H1 (cell line): ENCODE data around the gene DKK1. TPM values are rescaled to one million over a fixed set of nuclear protein-coding genes. Genes with fewer than 3 reads are reported as not detected.

Experiments
- CTCF ChIA-PET: fragments of 300-600 bp; sonication (Branson Sonifier 250); formaldehyde crosslinking; loops from one replicate; lab custom pipeline; 2021; ENCODE audit not compliant: partially characterized antibody; lab: Charles Lee
- POLR2A ChIA-PET: fragments of 300-600 bp; sonication (Branson Sonifier 250); formaldehyde crosslinking; loops from one replicate; lab custom pipeline; 2021; ENCODE audit warnings: inconsistent platforms; ENCODE audit not compliant: partially characterized antibody; lab: Charles Lee
- DNase-seq, 2 experiments: peaks; one replicate each; pipeline versions ENCODE4 v3.0.0 to v3.0.0-alpha.2; 2010 to 2022; ENCODE audit warnings: low spot score in 2 of 2, low read depth in 1 of 2, mixed read lengths in 1 of 2
- FAIRE-seq: peaks from 2 replicates; lab custom pipeline; 2011; peaks lifted over from hg19 to GRCh38; lab: Jason Lieb, UNC
- H2AFZ ChIP-seq: 2 replicates; pipeline ENCODE4 v1.8.1; 2012; ENCODE audit warnings: low read length, inconsistent platforms
- H2AK5ac ChIP-seq: 2 replicates; pipeline ENCODE4 v1.6.1; 2013; ENCODE audit warnings: low read depth, low read length
- H2BK120ac ChIP-seq: replicated peaks from 2 replicates; pipeline ENCODE3; 2013; ENCODE audit warnings: low read depth, low read length, inconsistent platforms
- H2BK12ac ChIP-seq: 2 replicates; pipeline ENCODE4 v1.6.1; 2013; ENCODE audit warnings: low read depth, low read length
- H2BK15ac ChIP-seq: 2 replicates; pipeline ENCODE4 v1.6.1; 2013; ENCODE audit warnings: low read length
- H2BK20ac ChIP-seq: 2 replicates; pipeline ENCODE4 v1.6.1; 2013; ENCODE audit warnings: low read length
- H2BK5ac ChIP-seq: 2 replicates; pipeline ENCODE4 v1.6.1; 2013; ENCODE audit warnings: low read depth, low read length
- H3K14ac ChIP-seq: 2 replicates; pipeline ENCODE4 v1.6.1; 2013; ENCODE audit warnings: inconsistent platforms; ENCODE audit not compliant: insufficient read length
- H3K18ac ChIP-seq: 2 replicates; pipeline ENCODE4 v1.6.1; 2013; ENCODE audit warnings: low read length; ENCODE audit errors: extremely low read depth
- H3K23ac ChIP-seq: 2 replicates; pipeline ENCODE4 v1.6.1; 2013; ENCODE audit warnings: inconsistent platforms; ENCODE audit not compliant: insufficient read length
- H3K23me2 ChIP-seq: 2 replicates; pipeline ENCODE4 v1.6.1; 2013; ENCODE audit warnings: low read depth, low read length
- H3K27ac ChIP-seq: 2 replicates; pipeline ENCODE4 v1.6.1; 2011; ENCODE audit warnings: low read depth, low read length, inconsistent platforms
- H3K27me3 ChIP-seq, 4 experiments: replicated peaks in 1 of 4; 1 replicate in 1 of 4; 2 replicates in 3 of 4; pipeline versions ENCODE4 v1.6.1 to v1.8.1; 2011 to 2013; ENCODE audit warnings: low read length in 3 of 4, mild to moderate bottlenecking in 3 of 4, inconsistent platforms in 2 of 4, mixed read lengths in 2 of 4, moderate library complexity in 1 of 4; ENCODE audit not compliant: control insufficient read depth in 3 of 4, insufficient read depth in 3 of 4; ENCODE audit errors: extremely low read depth in 1 of 4
- H3K36me3 ChIP-seq, 4 experiments: 2 replicates each; pipeline versions ENCODE4 v1.6.1 to v1.8.1; 2011 to 2013; ENCODE audit warnings: mild to moderate bottlenecking in 4 of 4, low read length in 3 of 4, moderate library complexity in 2 of 4, control low read depth in 1 of 4, inconsistent platforms in 1 of 4; ENCODE audit not compliant: insufficient read depth in 4 of 4, control insufficient read depth in 2 of 4
- H3K4ac ChIP-seq: replicated peaks from 2 replicates; pipeline ENCODE3; 2013; ENCODE audit warnings: low read length, low read depth, mixed read lengths, inconsistent platforms; ENCODE audit not compliant: insufficient read length
- H3K4me1 ChIP-seq, 4 experiments: replicated peaks in 1 of 4; 1 replicate in 1 of 4; 2 replicates in 3 of 4; pipeline versions ENCODE4 v1.6.1 to v1.8.1; 2011 to 2013; ENCODE audit warnings: low read length in 3 of 4, inconsistent platforms in 2 of 4, mixed read lengths in 1 of 4; ENCODE audit not compliant: insufficient read depth in 4 of 4, control insufficient read depth in 3 of 4
- H3K4me2 ChIP-seq, 2 experiments: 2 replicates each; pipeline versions ENCODE4 v1.6.1 to v1.8.1; 2011 to 2013; ENCODE audit warnings: low read depth in 2 of 2, low read length in 2 of 2, control low read depth in 1 of 2, inconsistent platforms in 1 of 2, mild to moderate bottlenecking in 1 of 2; ENCODE audit not compliant: insufficient read depth in 1 of 2
- H3K4me3 ChIP-seq, 4 experiments: fragments of 200-600, 300-600 bp in 1 of 4; sonication (generic), shearing (Covaris generic), sonication (Bioruptor Twin) in 1 of 4; 2 replicates each; pipeline versions ENCODE4 v1.5.1 to v1.8.1; 2011 to 2016; ENCODE audit warnings: low read length in 4 of 4, low read depth in 3 of 4, control low read depth in 2 of 4, inconsistent platforms in 2 of 4, mild to moderate bottlenecking in 2 of 4, mixed read lengths in 1 of 4, moderate library complexity in 1 of 4; ENCODE audit not compliant: insufficient read depth in 2 of 4; ENCODE audit errors: extremely low read depth in 1 of 4
- H3K56ac ChIP-seq: replicated peaks from 2 replicates; pipeline ENCODE3; 2013; ENCODE audit warnings: low read depth, mild to moderate bottlenecking, mixed read lengths, low read length, inconsistent platforms; ENCODE audit not compliant: insufficient read length
- H3K79me1 ChIP-seq: 2 replicates; pipeline ENCODE4 v1.6.1; 2013; ENCODE audit warnings: low read depth, low read length, control low read depth
- H3K79me2 ChIP-seq, 2 experiments: 2 replicates each; pipeline versions ENCODE4 v1.6.1 to v1.8.1; 2012 to 2013; ENCODE audit warnings: low read length in 2 of 2, mild to moderate bottlenecking in 2 of 2, inconsistent platforms in 1 of 2; ENCODE audit not compliant: insufficient read depth in 2 of 2, control insufficient read depth in 1 of 2
- H3K9ac ChIP-seq, 4 experiments: replicated peaks in 1 of 4; 1 replicate in 1 of 4; 2 replicates in 3 of 4; pipeline versions ENCODE4 v1.6.1 to v1.8.1; 2011 to 2013; ENCODE audit warnings: low read depth in 3 of 4, low read length in 3 of 4, control low read depth in 2 of 4, mild to moderate bottlenecking in 2 of 4, moderate library complexity in 2 of 4, inconsistent platforms in 1 of 4; ENCODE audit errors: extremely low read depth in 1 of 4
- H3K9me3 ChIP-seq, 2 experiments: 2 replicates each; pipeline versions ENCODE4 v1.6.1 to v1.8.1; 2012 to 2013; ENCODE audit warnings: mild to moderate bottlenecking in 2 of 2, moderate library complexity in 2 of 2, control low read depth in 1 of 2, inconsistent platforms in 1 of 2, low read depth in 1 of 2, low read length in 1 of 2, mixed read lengths in 1 of 2; ENCODE audit not compliant: insufficient read depth in 2 of 2
- H4K20me1 ChIP-seq, 2 experiments: replicated peaks in 1 of 2; 2 replicates each; pipeline versions ENCODE3 to v1.8.1; 2011 to 2013; ENCODE audit warnings: inconsistent platforms in 2 of 2, low read length in 2 of 2, mild to moderate bottlenecking in 1 of 2; ENCODE audit not compliant: insufficient read depth in 2 of 2, control insufficient read depth in 1 of 2
- H4K5ac ChIP-seq: 2 replicates; pipeline ENCODE4 v1.6.1; 2013; ENCODE audit warnings: low read length, low read depth, mixed read lengths, inconsistent platforms; ENCODE audit not compliant: insufficient read length
- H4K8ac ChIP-seq: 2 replicates; pipeline ENCODE4 v1.8.0; 2013; ENCODE audit warnings: mild to moderate bottlenecking, moderate library complexity, low read length, inconsistent platforms; ENCODE audit not compliant: insufficient read depth; ENCODE audit errors: extremely low read depth
- H4K91ac ChIP-seq: replicated peaks from 2 replicates; pipeline ENCODE3; 2013; ENCODE audit warnings: low read length, mixed read lengths, inconsistent platforms; ENCODE audit not compliant: insufficient read length
- ASH2L ChIP-seq: fragments of 200-600, 300-600 bp; sonication (generic); IDR thresholded peaks from one replicate; pipeline ENCODE4 v1.7.1; 2017; ENCODE audit warnings: low read length
- BRCA1 ChIP-seq: IDR thresholded peaks from 2 replicates; pipeline ENCODE4 v1.6.1; 2012; ENCODE audit warnings: low read depth, low read length, improper control_type of control experiment
- CEBPB ChIP-seq: IDR thresholded peaks from 2 replicates; pipeline ENCODE4 v1.6.1; 2012; ENCODE audit warnings: low read depth, low read length
- CHD2 ChIP-seq: IDR thresholded peaks from 2 replicates; pipeline ENCODE4 v1.6.1; 2012; ENCODE audit warnings: low read length, improper control_type of control experiment
- CTBP2 ChIP-seq: IDR thresholded peaks from 2 replicates; pipeline ENCODE4 v1.7.0; 2011; ENCODE audit warnings: borderline replicate concordance, mild to moderate bottlenecking, moderate library complexity, mixed read lengths, low read length; ENCODE audit not compliant: insufficient read depth, insufficient read length
- HDAC2 ChIP-seq, 2 experiments: fragments of 300-600 bp in 1 of 2; sonication (generic) in 1 of 2; IDR thresholded peaks; 2 replicates each; pipeline ENCODE4 v1.6.1; 2011 to 2012; ENCODE audit warnings: low read depth in 2 of 2, low read length in 2 of 2, mild to moderate bottlenecking in 2 of 2, moderate library complexity in 2 of 2, borderline replicate concordance in 1 of 2, inconsistent platforms in 1 of 2
- HDAC6 ChIP-seq: IDR thresholded peaks from one replicate; pipeline ENCODE4 v1.7.1; 2012; ENCODE audit warnings: low read depth, mild to moderate bottlenecking, inconsistent platforms, low read length, moderate library complexity
- PHF8 ChIP-seq: fragments of 200-600 bp; sonication (generic); conservative IDR thresholded peaks from 2 replicates; pipeline ENCODE4 v1.7.1; 2012; ENCODE audit warnings: low read depth, mild to moderate bottlenecking, inconsistent platforms, low read length, moderate library complexity
- POLR2AphosphoS5 ChIP-seq: IDR thresholded peaks from 2 replicates; pipeline ENCODE4 v1.6.1; 2011; ENCODE audit warnings: low read depth, low read length
- RNF2 ChIP-seq: fragments of 200-900, 300-1000 bp; sonication (generic); IDR thresholded peaks from 2 replicates; pipeline ENCODE4 v1.7.1; 2016; ENCODE audit warnings: borderline replicate concordance, low read depth, mild to moderate bottlenecking, antibody characterized with exemption, low read length; ENCODE audit not compliant: poor library complexity, severe bottlenecking; ENCODE audit errors: missing control alignments
- SP1 ChIP-seq: IDR thresholded peaks from 2 replicates; pipeline ENCODE4 v1.6.1; 2011; ENCODE audit warnings: low read depth, low read length
- SP4 ChIP-seq: IDR thresholded peaks from 2 replicates; pipeline ENCODE4 v1.6.1; 2012; ENCODE audit warnings: low read length, inconsistent platforms
- SRF ChIP-seq: IDR thresholded peaks from 2 replicates; pipeline ENCODE4 v1.6.1; 2011; ENCODE audit warnings: mild to moderate bottlenecking, low read depth, low read length, moderate library complexity
- ZNF274 ChIP-seq: IDR thresholded peaks from 2 replicates; pipeline ENCODE4 v1.7.0; 2012; ENCODE audit warnings: low read length, borderline replicate concordance; ENCODE audit errors: extremely low read depth
- WGBS, 2 experiments: shearing (Covaris generic) in 1 of 2; methylation state at CpG; one replicate each; pipeline versions ENCODE4 v1.1.6 to v1.1.7; 2013 to 2015; ENCODE audit warnings: low lambda C conversion rate in 2 of 2, mixed read lengths in 2 of 2, inconsistent platforms in 1 of 2, low coverage in 1 of 2, missing lambda C conversion rate in 1 of 2; ENCODE audit not compliant: insufficient replicate concordance in 2 of 2, insufficient coverage in 1 of 2, insufficient read length in 1 of 2; ENCODE audit errors: extremely low coverage in 1 of 2, missing lambda C conversion rate in 1 of 2; 5-methylcytosine and 5-hydroxymethylcytosine counted together
- polyA plus RNA-seq, 7 experiments: library from polyadenylated mRNA; depleted of rRNA in 3 of 7; stranded (reverse) in 5 of 7; unstranded in 2 of 7; fragments of >200 nt in 5 of 7; fragments of 200-250 nt in 2 of 7; gene quantifications; 1 replicate in 5 of 7; 2 replicates in 1 of 7; 4 replicates in 1 of 7; pipeline versions ENCODE4 v1.2.1 to v1.2.3, GENCODE V29; 2011 to 2013; ENCODE audit warnings: missing spikeins in 2 of 7, mixed read lengths in 2 of 7
- total RNA-seq: library from RNA; stranded (reverse); fragmentation: NEBNext Ultra II Directional; extraction: Animal tissue kit (Norgen Biotek cat#: 25700); gene quantifications from 2 replicates; pipeline ENCODE4 v1.2.1, GENCODE V29; 2021

The DKK1 gene
- total and polyA plus RNA-seq, 2 of the 8 experiments (the other 6 are each of a cell fraction or from before 2014, with no cell fraction given): 0.36 to 0.61 TPM

GRCh38 chr10:52331638-52332364 lies 17.7 kb downstream of the DKK1 start:
- Histone ChIP-seq H2BK120ac (no peak overlapping the region), H2BK15ac (no peak overlapping the region), H4K5ac (no peak overlapping the region), H3K23me2 (no peaks in the 10 kb centered on the region), H4K8ac (no peak overlapping the region), H3K27me3 (no peaks in the 10 kb centered on the region), H3K14ac (no peak overlapping the region), H3K4me2 (no peak overlapping the region), H3K18ac (no peak overlapping the region), H3K27ac (no peak overlapping the region), H3K56ac (no peak overlapping the region), H3K9ac (no peak overlapping the region), H2AK5ac (no peak overlapping the region), H2BK5ac (no peak overlapping the region), H3K23ac (no peak overlapping the region), H4K91ac (no peak overlapping the region), H4K20me1 (no peaks in the 10 kb centered on the region), H3K79me2 (no peaks in the 10 kb centered on the region), H2BK20ac (no peak overlapping the region), H3K4me3 (no peak overlapping the region), H3K4me1 (no peaks in the 10 kb centered on the region), H3K4ac (no peak overlapping the region), H2AFZ (no peak overlapping the region), H3K79me1 (no peaks in the 10 kb centered on the region), H2BK12ac (no peak overlapping the region), H3K36me3 (no peaks in the 10 kb centered on the region), H3K9me3 (no peaks in the 10 kb centered on the region)
- POLR2A ChIA-PET: no interaction called here
- WGBS, 2 experiments: 83% methylated on average over 3 of the region's 3 CpGs; no CpG with 5 or more reads in 1 of the 2 experiments
- FAIRE-seq (no peak), DNase-seq (no peak)
- CTCF ChIA-PET: interaction anchor here (1.6 kb wide), 1 partner anchor 156 kb away, joined by 6 read pairs; no protein-coding TSS in a partner anchor
- TF ChIP-seq HDAC6 (no peak), PHF8 (no peak), POLR2AphosphoS5 (no peak), HDAC2 (IDR thresholded peaks at IDR 0.05; ENCODE audit: borderline replicate concordance in 1 of 2, low read depth in 2 of 2, low read length in 2 of 2) (no peak), ASH2L (no peak), ZNF274 (no peak), SRF (no peak), SP1 (no peak), RNF2 (no peak), SP4 (no peak), CEBPB (no peak), BRCA1 (no peak), CTBP2 (no peak), CHD2 (no peak)
